GM12878 (cell line): ENCODE data around the gene SUCO. TPM values are rescaled to one million over a fixed set of nuclear protein-coding genes. Genes with fewer than 3 reads are reported as not detected.

ENCODE experiments used
- ATAC-seq: fragments of 200-7000 bp; cut with Tn5 transposase; 3 replicates; pipeline ENCODE4 v1.9.1; 2020; ENCODE audit warnings: mild to moderate bottlenecking, moderate library complexity
- BruUV-seq: library from RNA; stranded (reverse); fragments of 400-500 nt; replicated peaks from 2 replicates; lab custom pipeline; 2021; lab: Mats Ljungman, UMichigan
- CTCF ChIA-PET: fragments of 300-600 bp; sonication (Branson Sonifier 250); formaldehyde crosslinking; extraction: SDS; loops from one replicate; lab custom pipeline; 2021; ENCODE audit warnings: inconsistent platforms; lab: Yijun Ruan, JAX
- POLR2A ChIA-PET: fragments of 350-600 bp; formaldehyde crosslinking; extraction: SDS; loops from one replicate; lab custom pipeline; 2021; ENCODE audit warnings: inconsistent platforms; lab: Charles Lee
- RAD21 ChIA-PET: fragments of 300-600 bp; sonication (Branson Sonifier 250); formaldehyde crosslinking; loops from one replicate; lab custom pipeline; 2023; ENCODE audit warnings: antibody characterized with exemption; ENCODE audit not compliant: unreplicated experiment; lab: Charles Lee
- SMC1A ChIA-PET: fragments of 300-600 bp; sonication (Branson Sonifier 250); formaldehyde crosslinking; loops from one replicate; lab custom pipeline; 2023; ENCODE audit not compliant: unreplicated experiment, uncharacterized antibody; lab: Charles Lee
- DNase-seq: peaks from one replicate; pipeline ENCODE4 v3.0.0-alpha.2; 2011; ENCODE audit warnings: low read depth, low spot score
- FAIRE-seq: peaks from 3 replicates; lab custom pipeline; 2011; peaks lifted over from hg19 to GRCh38; lab: Jason Lieb, UNC
- H2AFZ ChIP-seq: 2 replicates; pipeline ENCODE4 v1.6.0; 2011; ENCODE audit warnings: low read depth, low read length, control low read depth; ENCODE audit not compliant: control insufficient read depth
- H3K27ac ChIP-seq: 2 replicates; pipeline ENCODE4 v1.5.1; 2011; ENCODE audit warnings: control low read depth; ENCODE audit not compliant: control insufficient read depth, insufficient read depth
- H3K27me3 ChIP-seq, 2 experiments: replicated peaks in 1 of 2; 2 replicates each; pipeline versions ENCODE4 v1.6.0 to v1.6.1; 2011; ENCODE audit warnings: low read length in 1 of 2; ENCODE audit not compliant: control insufficient read depth in 2 of 2, insufficient read depth in 2 of 2
- H3K36me3 ChIP-seq, 2 experiments: 2 replicates each; pipeline ENCODE4 v1.5.1; 2011; ENCODE audit warnings: low read length in 1 of 2; ENCODE audit not compliant: control insufficient read depth in 2 of 2, insufficient read depth in 2 of 2
- H3K4me1 ChIP-seq: 2 replicates; pipeline ENCODE4 v1.6.1; 2011; ENCODE audit warnings: mild to moderate bottlenecking, low read length, moderate library complexity, mixed read lengths; ENCODE audit not compliant: control insufficient read depth, insufficient read depth
- H3K4me2 ChIP-seq: 2 replicates; pipeline ENCODE4 v1.6.0; 2011; ENCODE audit warnings: control low read depth; ENCODE audit not compliant: control insufficient read depth, insufficient read depth
- H3K4me3 ChIP-seq: fragments of 200-600 bp; sonication (generic); 2 replicates; pipeline ENCODE4 v1.5.1; 2016
- H3K79me2 ChIP-seq: 2 replicates; pipeline ENCODE4 v1.6.0; 2011; ENCODE audit warnings: low read length; ENCODE audit not compliant: control insufficient read depth, insufficient read depth
- H3K9ac ChIP-seq: 2 replicates; pipeline ENCODE4 v1.8.0; 2011; ENCODE audit warnings: low read length, control low read depth, mixed read lengths; ENCODE audit not compliant: control insufficient read depth, insufficient read depth
- H3K9me3 ChIP-seq: replicated peaks from 3 replicates; pipeline ENCODE4 v1.5.1; 2011; ENCODE audit warnings: mild to moderate bottlenecking, low read length; ENCODE audit not compliant: control insufficient read depth, insufficient read depth
- H4K20me1 ChIP-seq: 2 replicates; pipeline ENCODE4 v1.6.0; 2011; ENCODE audit not compliant: control insufficient read depth, insufficient read depth
- CBX3 ChIP-seq: fragments of 200-600 bp; sonication (generic); IDR thresholded peaks from 2 replicates; pipeline ENCODE4 v1.6.1; 2016; ENCODE audit warnings: low read depth, borderline replicate concordance
- NFXL1 ChIP-seq: fragments of 450-650 bp; IDR thresholded peaks from 2 replicates; pipeline ENCODE4 v1.6.1; 2017; ENCODE audit warnings: antibody characterized with exemption, mild to moderate bottlenecking, borderline replicate concordance
- PML ChIP-seq: IDR thresholded peaks from 2 replicates; pipeline ENCODE4 v1.6.1; 2012; ENCODE audit warnings: low read length, inconsistent platforms
- RBBP5 ChIP-seq: fragments of 200-600 bp; sonication (generic); conservative IDR thresholded peaks from 2 replicates; pipeline ENCODE4 v1.6.1; 2016
- SPI1 ChIP-seq: IDR thresholded peaks from 2 replicates; pipeline ENCODE4 v1.6.1; 2011; ENCODE audit warnings: low read depth, mild to moderate bottlenecking, low read length, moderate library complexity, borderline replicate concordance; ENCODE audit not compliant: insufficient read depth
- WGBS: methylation state at CpG from one replicate; pipeline ENCODE4 v1.1.6; 2016; ENCODE audit warnings: low lambda C conversion rate; ENCODE audit not compliant: insufficient replicate concordance, insufficient coverage; ENCODE audit errors: missing lambda C conversion rate; 5-methylcytosine and 5-hydroxymethylcytosine counted together
- in situ Hi-C: fragments of 300-500 bp; cut with MboI; formaldehyde crosslinking; loops from 9 replicates; pipeline ENCODE4 v1.14.3; 2018; ENCODE audit warnings: mixed read lengths
- intact Hi-C: fragments of 100-400 bp; cut with micrococcal nuclease; formaldehyde crosslinking; loops from one replicate; pipeline ENCODE4 v1.14.2; 2022; ENCODE audit not compliant: unreplicated experiment
- polyA plus RNA-seq, 11 experiments: library from polyadenylated mRNA; depleted of rRNA in 4 of 11; unstranded in 6 of 11; stranded (reverse) in 5 of 11; fragments of >200 nt; fragmentation: Nextera tagmentation in 4 of 11; fragmentation: Illumina TruSeq in 1 of 11; extraction: Ambion mirVana in 4 of 11; extraction: Trizol in 1 of 11; gene quantifications; 1 replicate in 1 of 11; 2 replicates in 10 of 11; pipeline versions ENCODE4 v1.2.1 to v1.2.3, GENCODE V29; 2011 to 2016; ENCODE audit warnings: inconsistent platforms in 2 of 11, missing spikeins in 2 of 11, low read depth in 1 of 11
- total RNA-seq, 4 experiments: library from RNA; depleted of rRNA in 3 of 4; stranded (reverse); fragments of >200 nt in 3 of 4; fragmentation: Illumina TruSeq in 1 of 4; extraction: Trizol in 1 of 4; gene quantifications; 2 replicates each; pipeline versions ENCODE4 v1.2.1 to v1.2.3, GENCODE V29; 2013 to 2021
- TF ChIP-seq, protein P1 (sequence below): fragments of 450-650 bp; IDR thresholded peaks from 2 replicates; pipeline ENCODE4 v1.6.1; 2017; ENCODE audit warnings: low read depth, mild to moderate bottlenecking, moderate library complexity
- TF ChIP-seq, protein P2 (sequence below): fragments of 450-650 bp; formaldehyde crosslinking; IDR thresholded peaks from 2 replicates; pipeline ENCODE4 v1.4.0; 2022; ENCODE audit warnings: mild to moderate bottlenecking, moderate library complexity
- TF ChIP-seq, protein P3 (sequence below): IDR thresholded peaks from 2 replicates; pipeline ENCODE4 v1.6.1; 2012; ENCODE audit warnings: low read depth, low read length, improper control_type of control experiment

Gene SUCO
- total and polyA plus RNA-seq, 10 of the 15 experiments (the other 5 are each of a cell fraction or from before 2014, with no cell fraction given), result 1.7 to 15.3 (median 8.4) TPM

DNA sequence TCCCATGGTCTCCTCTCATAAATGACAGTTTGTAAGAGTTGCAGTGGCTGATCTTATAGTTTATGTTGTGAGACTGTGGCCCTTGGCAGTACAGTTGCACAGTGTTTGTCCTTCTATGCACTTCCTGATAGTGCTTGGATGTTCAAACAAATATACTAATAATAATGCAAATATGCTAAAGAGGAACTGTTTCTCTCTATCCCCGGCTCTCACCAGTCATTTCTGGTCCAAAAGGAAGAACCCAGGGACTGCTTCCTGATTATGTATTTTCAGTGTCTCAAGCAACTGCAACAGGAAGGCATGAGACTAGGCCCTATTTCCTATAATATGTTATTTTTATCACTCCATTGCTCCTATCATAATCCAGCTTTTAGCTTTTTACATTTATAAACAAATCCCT is 17.0 kb upstream of the SUCO start:
- DNase-seq, result no peak
- WGBS, result 0% methylated on average over 1 of the region's 1 CpG
- H4K20me1 ChIP-seq, result no peaks in the 10 kb centered on the region
- H3K9ac ChIP-seq, result no peak overlapping the region
- H2AFZ ChIP-seq, result no peak overlapping the region
- H3K9me3 ChIP-seq, result no peaks in the 10 kb centered on the region; the same call in 2 of the 3 replicates
- intact Hi-C loops (no loop called here), in situ Hi-C loops (no loop called here)
- no peaks in the 10 kb centered on the region for H3K79me2 ChIP-seq
- CTCF ChIA-PET, result no interaction called here
- no peak overlapping the region for H3K4me2 ChIP-seq
- RAD21 ChIA-PET, result no interaction called here
- no peak overlapping the region for H3K27ac ChIP-seq
- TF ChIP-seq NFXL1 (no peak), SPI1 (peak; percentile 51)
- H3K36me3 ChIP-seq, result no peaks in the 10 kb centered on the region
- no TSS peak for BruUV-seq
- SMC1A ChIA-PET, result no interaction called here
- no peak for ATAC-seq
- H3K4me3 ChIP-seq, result no peak overlapping the region
- POLR2A ChIA-PET, result no interaction called here
- no peak for FAIRE-seq
- H3K27me3 ChIP-seq, result no peaks in the 10 kb centered on the region
- no peaks in the 10 kb centered on the region for H3K4me1 ChIP-seq

DNA sequence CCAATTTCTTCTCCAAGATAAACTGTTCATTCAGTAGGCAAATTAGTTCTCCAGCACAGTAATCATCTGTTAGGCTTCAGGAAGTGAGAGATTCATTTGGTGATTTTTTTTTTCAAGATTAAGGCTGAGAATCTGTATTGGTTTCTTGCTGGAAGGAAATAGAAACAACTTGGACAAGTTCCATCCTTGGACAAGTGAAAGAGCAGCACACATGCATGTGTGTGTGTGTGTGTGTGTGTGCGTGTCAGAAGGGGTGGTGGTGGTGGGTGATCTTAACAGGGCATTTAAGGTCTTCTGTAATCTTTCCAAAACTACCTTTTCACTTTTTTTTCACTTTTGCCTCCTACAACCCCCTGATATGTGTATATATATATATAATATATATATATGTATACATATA is 15.9 kb upstream of the SUCO start:
- no peaks in the 10 kb centered on the region for H3K79me2 ChIP-seq
- FAIRE-seq, result no peak
- DNase-seq, result no peak
- no peak overlapping the region for H3K4me3 ChIP-seq
- SMC1A ChIA-PET, result no interaction called here
- no peaks in the 10 kb centered on the region for H3K4me1 ChIP-seq
- no peaks in the 10 kb centered on the region; the same call in 2 of the 3 replicates for H3K9me3 ChIP-seq
- no peaks in the 10 kb centered on the region for H3K27me3 ChIP-seq
- no TSS peak for BruUV-seq
- in situ Hi-C loops (no loop called here), intact Hi-C loops (no loop called here)
- RAD21 ChIA-PET, result no interaction called here
- no peak overlapping the region for H3K9ac ChIP-seq
- 94% methylated on average over 1 of the region's 1 CpG for WGBS
- no peaks in the 10 kb centered on the region for H3K36me3 ChIP-seq
- CTCF ChIA-PET, result no interaction called here
- no peak overlapping the region for H3K27ac ChIP-seq
- H3K4me2 ChIP-seq, result no peak overlapping the region
- POLR2A ChIA-PET, result no interaction called here
- no peak for ATAC-seq
- TF ChIP-seq, protein P1, sequence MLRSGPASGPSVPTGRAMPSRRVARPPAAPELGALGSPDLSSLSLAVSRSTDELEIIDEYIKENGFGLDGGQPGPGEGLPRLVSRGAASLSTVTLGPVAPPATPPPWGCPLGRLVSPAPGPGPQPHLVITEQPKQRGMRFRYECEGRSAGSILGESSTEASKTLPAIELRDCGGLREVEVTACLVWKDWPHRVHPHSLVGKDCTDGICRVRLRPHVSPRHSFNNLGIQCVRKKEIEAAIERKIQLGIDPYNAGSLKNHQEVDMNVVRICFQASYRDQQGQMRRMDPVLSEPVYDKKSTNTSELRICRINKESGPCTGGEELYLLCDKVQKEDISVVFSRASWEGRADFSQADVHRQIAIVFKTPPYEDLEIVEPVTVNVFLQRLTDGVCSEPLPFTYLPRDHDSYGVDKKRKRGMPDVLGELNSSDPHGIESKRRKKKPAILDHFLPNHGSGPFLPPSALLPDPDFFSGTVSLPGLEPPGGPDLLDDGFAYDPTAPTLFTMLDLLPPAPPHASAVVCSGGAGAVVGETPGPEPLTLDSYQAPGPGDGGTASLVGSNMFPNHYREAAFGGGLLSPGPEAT, result no peak
- TF ChIP-seq RBBP5 (no peak), PML (no peak), SPI1 (no peak), CBX3 (no peak)
- TF ChIP-seq, protein P2, sequence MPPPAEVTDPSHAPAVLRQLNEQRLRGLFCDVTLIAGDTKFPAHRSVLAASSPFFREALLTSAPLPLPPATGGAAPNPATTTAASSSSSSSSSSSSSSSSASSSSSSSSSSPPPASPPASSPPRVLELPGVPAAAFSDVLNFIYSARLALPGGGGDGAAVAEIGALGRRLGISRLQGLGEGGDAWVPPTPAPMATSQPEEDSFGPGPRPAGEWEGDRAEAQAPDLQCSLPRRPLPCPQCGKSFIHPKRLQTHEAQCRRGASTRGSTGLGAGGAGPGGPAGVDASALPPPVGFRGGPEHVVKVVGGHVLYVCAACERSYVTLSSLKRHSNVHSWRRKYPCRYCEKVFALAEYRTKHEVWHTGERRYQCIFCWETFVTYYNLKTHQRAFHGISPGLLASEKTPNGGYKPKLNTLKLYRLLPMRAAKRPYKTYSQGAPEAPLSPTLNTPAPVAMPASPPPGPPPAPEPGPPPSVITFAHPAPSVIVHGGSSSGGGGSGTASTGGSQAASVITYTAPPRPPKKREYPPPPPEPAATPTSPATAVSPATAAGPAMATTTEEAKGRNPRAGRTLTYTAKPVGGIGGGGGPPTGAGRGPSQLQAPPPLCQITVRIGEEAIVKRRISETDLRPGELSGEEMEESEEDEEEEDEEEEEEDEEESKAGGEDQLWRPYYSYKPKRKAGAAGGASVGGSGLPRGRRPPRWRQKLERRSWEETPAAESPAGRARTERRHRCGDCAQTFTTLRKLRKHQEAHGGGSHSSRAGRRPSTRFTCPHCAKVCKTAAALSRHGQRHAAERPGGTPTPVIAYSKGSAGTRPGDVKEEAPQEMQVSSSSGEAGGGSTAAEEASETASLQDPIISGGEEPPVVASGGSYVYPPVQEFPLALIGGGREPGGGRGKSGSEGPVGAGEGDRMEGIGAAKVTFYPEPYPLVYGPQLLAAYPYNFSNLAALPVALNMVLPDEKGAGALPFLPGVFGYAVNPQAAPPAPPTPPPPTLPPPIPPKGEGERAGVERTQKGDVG (CRISPR knock-in tag), result no peak
- TF ChIP-seq, protein P3, sequence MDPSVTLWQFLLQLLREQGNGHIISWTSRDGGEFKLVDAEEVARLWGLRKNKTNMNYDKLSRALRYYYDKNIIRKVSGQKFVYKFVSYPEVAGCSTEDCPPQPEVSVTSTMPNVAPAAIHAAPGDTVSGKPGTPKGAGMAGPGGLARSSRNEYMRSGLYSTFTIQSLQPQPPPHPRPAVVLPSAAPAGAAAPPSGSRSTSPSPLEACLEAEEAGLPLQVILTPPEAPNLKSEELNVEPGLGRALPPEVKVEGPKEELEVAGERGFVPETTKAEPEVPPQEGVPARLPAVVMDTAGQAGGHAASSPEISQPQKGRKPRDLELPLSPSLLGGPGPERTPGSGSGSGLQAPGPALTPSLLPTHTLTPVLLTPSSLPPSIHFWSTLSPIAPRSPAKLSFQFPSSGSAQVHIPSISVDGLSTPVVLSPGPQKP, result no peak
- H4K20me1 ChIP-seq, result no peaks in the 10 kb centered on the region
- H2AFZ ChIP-seq, result no peak overlapping the region
